ENCODE measurements around the gene TDP1. TPM values are rescaled to one million over a fixed set of nuclear protein-coding genes. Genes with fewer than 3 reads are reported as not detected.

Gene TDP1
- total RNA-seq, 2 donors from 2014 or later, result 50.0 to 77.9 TPM

DNA sequence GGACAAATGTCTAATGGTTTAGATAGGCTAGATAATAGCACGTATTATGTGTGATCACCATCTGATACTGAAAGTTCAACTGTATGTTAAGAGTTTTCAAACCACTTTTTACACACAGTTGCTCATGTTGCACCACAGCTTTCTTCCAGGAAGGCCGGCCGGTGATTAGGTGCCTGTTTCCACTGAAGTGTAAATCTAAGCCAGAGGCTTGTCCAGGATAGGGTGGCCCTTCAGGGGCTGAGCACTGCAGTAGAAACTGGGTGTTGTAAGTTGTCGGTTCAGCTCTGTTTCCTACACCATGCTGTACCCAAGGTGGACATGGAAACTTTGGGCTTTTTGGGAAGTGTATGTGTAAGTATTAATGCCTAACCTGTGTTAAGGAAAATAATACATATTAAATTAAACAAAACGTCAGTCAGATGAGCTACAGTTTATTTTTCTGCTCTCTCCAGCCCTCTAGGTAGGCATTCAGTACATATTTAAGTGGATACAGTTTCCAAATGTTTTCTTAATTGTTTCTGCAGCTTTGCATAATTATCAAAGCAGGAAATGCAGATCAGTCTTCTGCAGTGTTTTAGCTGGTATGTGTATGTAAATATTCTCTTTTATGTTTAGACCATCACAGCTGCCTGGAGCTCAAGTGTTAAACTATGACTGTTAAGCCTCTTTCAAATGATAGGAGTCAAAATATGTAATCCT, 30.9 kb downstream of the TDP1 start:
- H3K9me3 Mint-ChIP-seq, result no peaks in the 10 kb centered on the region

DNA sequence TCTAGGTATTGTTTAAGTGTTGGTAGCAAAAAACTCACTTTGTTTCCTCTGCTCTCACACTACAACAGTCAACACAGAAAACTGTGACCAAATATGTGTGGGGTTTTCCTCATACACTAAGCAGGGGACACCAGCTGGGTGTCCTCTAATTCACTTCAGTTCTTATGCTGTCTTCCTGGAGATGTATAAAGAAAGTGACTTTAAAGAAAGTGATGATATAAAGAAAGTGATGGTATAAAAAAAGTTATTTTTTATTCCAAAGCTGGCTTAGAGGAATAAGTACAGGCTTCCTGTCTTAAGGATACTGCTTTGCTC, 31.4 kb downstream of the TDP1 start:
- H3K27me3 Mint-ChIP-seq, result no peaks in the 10 kb centered on the region
- ATAC-seq, result no peak

More for the DNA sequence above, 30.9 kb downstream of the TDP1 start:
- H3K27ac Mint-ChIP-seq, result no peak overlapping the region
- H3K27me3 Mint-ChIP-seq, result no peaks in the 10 kb centered on the region
- peaks cover 15% of the 10 kb centered on the region for H3K36me3 Mint-ChIP-seq
- no peak overlapping the region for H3K4me3 Mint-ChIP-seq
- no peak for DNase-seq (ENCODE audit: low spot score)
- H3K4me1 Mint-ChIP-seq (ENCODE audit: low read depth in 2 of 2), result peaks cover 0 to 2% of the 10 kb centered on the region in 2 donors
- no peak for ATAC-seq

DNA sequence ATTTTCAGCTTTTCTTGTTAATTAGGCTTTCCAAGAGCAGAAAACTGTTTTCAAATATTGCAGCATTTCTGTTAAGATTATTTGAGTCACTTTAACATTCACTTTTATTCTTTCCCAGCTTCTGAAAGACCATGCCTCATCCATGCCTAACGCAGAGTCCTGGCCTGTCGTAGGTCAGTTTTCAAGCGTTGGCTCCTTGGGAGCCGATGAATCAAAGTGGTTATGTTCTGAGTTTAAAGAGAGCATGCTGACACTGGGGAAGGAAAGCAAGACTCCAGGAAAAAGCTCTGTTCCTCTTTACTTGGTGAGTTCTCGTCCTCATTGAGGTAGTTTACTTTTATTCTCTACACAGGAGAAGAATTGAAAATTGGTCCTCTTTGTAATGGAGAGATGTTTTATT, 33.1 kb downstream of the TDP1 start:
- Mint-ChIP-seq H3K27ac (no peak overlapping the region), H3K27me3 (no peaks in the 10 kb centered on the region), H3K9me3 (no peaks in the 10 kb centered on the region), H3K4me3 (no peak overlapping the region), H3K36me3 (peaks cover 19% of the 10 kb centered on the region), H3K4me1 (ENCODE audit: low read depth in 2 of 2) (peaks cover 0 to 2% of the 10 kb centered on the region in 2 donors)
- ATAC-seq, result no peak
- no peak for DNase-seq (ENCODE audit: low spot score)

More for the DNA sequence above, 31.4 kb downstream of the TDP1 start:
- Mint-ChIP-seq H3K36me3 (peaks cover 14% of the 10 kb centered on the region), H3K9me3 (no peaks in the 10 kb centered on the region), H3K27ac (no peak overlapping the region), H3K4me1 (ENCODE audit: low read depth in 2 of 2) (peaks cover 0 to 2% of the 10 kb centered on the region in 2 donors), H3K4me3 (no peak overlapping the region)
- DNase-seq (ENCODE audit: low spot score), result no peak

DNA sequence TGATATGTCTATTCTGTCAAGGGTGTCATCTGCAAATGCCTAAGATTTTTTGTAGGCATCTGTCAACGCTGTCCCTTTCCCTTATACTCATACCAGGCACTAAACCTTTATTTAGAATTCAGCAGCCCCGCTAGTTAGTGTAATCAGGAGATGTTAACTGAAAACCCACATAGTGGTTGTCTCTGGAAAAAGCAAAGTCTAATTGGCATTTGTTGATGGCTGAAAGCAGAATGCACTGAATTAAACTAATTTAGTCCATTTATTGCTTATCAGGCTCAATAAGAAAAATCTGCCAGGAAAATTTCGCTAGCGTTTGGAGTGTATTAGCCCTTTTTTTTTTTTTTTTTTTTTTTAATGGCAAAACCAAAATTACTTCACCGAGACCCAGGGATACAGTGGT, 34.5 kb downstream of the TDP1 start:
- H3K36me3 Mint-ChIP-seq, result peaks cover 28% of the 10 kb centered on the region
- no peak for DNase-seq (ENCODE audit: low spot score)
- no peak for ATAC-seq
- no peaks in the 10 kb centered on the region for H3K9me3 Mint-ChIP-seq
- H3K4me1 Mint-ChIP-seq (ENCODE audit: low read depth in 2 of 2), result no peaks in the 10 kb centered on the region
- no peaks in the 10 kb centered on the region for H3K27me3 Mint-ChIP-seq
- no peak overlapping the region for H3K4me3 Mint-ChIP-seq
- no peak overlapping the region for H3K27ac Mint-ChIP-seq

DNA sequence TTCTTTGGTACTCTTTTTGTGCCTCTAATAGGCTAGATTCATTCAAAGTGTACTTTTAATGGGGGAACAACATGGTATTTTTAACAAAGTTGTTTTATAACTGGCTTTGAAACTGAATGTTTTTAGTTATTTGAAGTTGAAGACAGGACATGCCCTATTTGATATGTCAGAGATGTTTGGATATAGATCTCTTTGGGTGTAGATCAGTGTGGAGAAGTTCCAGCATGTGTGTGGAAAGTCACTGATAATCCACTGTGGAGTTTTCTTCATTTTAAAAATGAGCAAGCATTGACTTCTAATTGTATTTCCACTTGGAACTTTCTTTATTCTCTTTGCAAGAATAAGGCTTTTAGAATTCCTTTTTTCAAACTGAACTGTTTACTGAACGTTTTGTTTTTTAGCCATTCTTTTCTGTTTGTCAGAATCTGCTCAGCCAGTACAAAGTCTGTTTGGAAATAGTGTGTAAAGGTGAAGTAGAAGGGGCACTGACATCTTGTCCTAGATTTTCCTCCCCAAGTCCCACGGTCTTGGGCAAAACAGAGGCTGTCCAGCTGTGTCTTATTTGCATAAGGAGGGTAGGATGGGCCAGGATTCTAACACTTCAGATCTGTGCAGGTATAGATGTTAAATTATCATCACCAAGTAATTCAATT, 35.0 kb downstream of the TDP1 start:
- Mint-ChIP-seq H3K4me3 (no peak overlapping the region), H3K27me3 (no peaks in the 10 kb centered on the region), H3K4me1 (ENCODE audit: low read depth in 2 of 2) (no peaks in the 10 kb centered on the region), H3K27ac (no peak overlapping the region), H3K36me3 (peaks cover 33% of the 10 kb centered on the region), H3K9me3 (no peaks in the 10 kb centered on the region)
- ATAC-seq (no peak), DNase-seq (ENCODE audit: low spot score) (no peak)

DNA sequence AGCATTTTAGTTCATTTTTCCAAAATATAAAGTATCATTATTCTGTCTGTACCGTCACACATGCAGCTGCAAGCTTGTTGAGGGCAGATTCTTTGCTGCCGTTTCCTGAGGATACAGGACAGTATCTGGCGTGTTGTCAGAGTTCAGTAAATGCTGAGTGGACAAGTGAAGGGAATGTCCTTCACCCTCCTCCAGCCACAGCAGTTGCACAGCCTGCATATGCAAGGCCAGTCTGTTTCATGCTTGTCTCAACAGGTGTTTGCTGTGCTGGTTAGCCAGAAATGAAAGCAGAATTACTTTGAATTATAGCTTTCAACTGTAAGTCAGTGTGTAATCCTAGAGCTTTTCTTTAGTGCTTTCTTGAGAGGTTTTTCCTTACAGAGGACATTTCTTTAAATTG, 36.5 kb downstream of the TDP1 start:
- no peaks in the 10 kb centered on the region for H3K4me1 Mint-ChIP-seq (ENCODE audit: low read depth in 2 of 2)
- ATAC-seq, result no peak
- no peak overlapping the region for H3K27ac Mint-ChIP-seq
- peaks cover 45% of the 10 kb centered on the region for H3K36me3 Mint-ChIP-seq
- H3K27me3 Mint-ChIP-seq, result no peaks in the 10 kb centered on the region
- H3K9me3 Mint-ChIP-seq, result no peaks in the 10 kb centered on the region
- no peak overlapping the region for H3K4me3 Mint-ChIP-seq
- no peak for DNase-seq (ENCODE audit: low spot score)

DNA sequence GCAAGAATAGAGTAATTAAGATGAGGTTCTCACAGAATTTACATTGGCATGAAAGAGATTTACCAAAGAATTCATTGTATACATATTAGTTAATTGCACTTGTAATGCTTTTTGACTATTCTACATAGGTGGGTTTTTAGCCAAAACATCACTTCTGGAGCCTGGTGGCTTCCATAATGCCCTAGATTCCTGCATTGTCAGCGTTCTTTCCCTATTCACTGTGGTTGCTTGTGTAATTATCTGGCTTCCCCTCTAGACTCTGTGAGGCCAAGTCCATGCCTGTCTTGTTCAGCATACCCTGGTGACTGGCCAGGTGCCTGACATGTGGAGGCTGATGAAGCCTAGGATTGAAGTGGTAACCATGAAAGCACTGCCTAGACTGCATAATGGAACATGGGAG, 41.2 kb downstream of the TDP1 start:
- Mint-ChIP-seq H3K9me3 (no peaks in the 10 kb centered on the region), H3K27ac (no peak overlapping the region), H3K36me3 (peaks cover 34% of the 10 kb centered on the region), H3K4me3 (no peak overlapping the region), H3K27me3 (no peaks in the 10 kb centered on the region), H3K4me1 (ENCODE audit: low read depth in 2 of 2) (no peaks in the 10 kb centered on the region)
- DNase-seq (ENCODE audit: low spot score) (no peak), ATAC-seq (no peak)

DNA sequence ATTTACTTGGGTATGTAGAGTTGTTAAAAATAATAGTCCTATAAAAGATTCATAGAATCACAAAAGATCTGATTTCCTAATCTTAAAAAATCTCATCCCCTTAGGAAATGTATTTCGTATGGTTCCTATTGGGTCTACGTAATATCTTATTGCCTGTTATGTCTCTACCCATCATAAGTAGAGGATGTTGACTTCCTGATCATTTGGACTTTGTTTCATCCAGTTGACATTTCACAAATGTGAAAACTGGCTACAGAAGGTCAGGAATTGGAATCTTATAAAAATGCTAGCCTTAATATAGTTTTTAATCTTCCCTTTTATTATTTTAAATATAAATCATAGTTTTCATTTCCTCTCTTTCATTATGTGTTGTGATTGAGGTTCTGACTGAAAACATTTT, 45.2 kb downstream of the TDP1 start:
- ATAC-seq (no peak), DNase-seq (ENCODE audit: low spot score) (no peak)
- Mint-ChIP-seq H3K9me3 (no peaks in the 10 kb centered on the region), H3K36me3 (peaks cover 25% of the 10 kb centered on the region), H3K4me1 (ENCODE audit: low read depth in 2 of 2) (peaks cover 22 to 24% of the 10 kb centered on the region in 2 donors), H3K27me3 (no peaks in the 10 kb centered on the region), H3K4me3 (no peak overlapping the region), H3K27ac (no peak overlapping the region)

DNA sequence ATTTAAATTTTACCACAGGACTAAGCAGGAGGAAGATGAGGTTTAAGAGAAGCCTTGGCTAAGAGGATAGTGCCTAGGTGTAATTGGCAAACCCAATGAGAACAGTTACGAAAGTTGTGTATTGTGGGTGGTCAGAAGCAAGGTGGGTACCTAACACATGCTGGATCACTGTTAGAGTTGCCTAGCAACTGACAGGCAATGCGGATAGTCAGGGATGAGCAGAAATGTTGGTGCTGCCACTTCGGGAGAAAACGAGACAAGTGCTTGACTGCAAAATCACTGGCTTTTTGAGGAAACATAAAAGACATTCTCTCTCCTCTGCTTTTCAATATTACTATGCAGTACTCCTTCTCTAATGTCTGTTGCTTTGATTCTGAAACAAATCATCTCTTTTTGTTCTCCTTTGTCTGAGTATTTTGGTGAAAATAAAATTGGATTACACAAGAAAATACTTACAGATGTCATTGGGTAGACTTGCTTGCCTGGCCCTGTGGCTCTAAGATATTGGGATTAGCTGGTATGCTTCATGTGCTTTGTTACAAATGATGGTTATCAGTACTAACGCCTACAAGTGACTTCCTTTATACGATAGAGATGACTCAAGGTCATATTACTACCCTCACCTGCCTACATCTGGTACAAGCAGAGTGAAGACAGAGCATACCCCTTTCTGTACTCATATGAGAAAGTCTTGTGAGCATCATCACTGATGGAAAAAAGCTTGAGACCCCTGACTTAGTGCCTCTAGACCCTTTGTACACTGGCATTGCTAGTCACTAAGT, 48.0 kb downstream of the TDP1 start:
- H3K9me3 Mint-ChIP-seq, result no peaks in the 10 kb centered on the region
- no peak for ATAC-seq
- no peaks in the 10 kb centered on the region for H3K27me3 Mint-ChIP-seq
- H3K36me3 Mint-ChIP-seq, result peaks cover 24% of the 10 kb centered on the region
- H3K27ac Mint-ChIP-seq, result no peak overlapping the region
- no peak for DNase-seq (ENCODE audit: low spot score)
- no peak overlapping the region for H3K4me3 Mint-ChIP-seq
- H3K4me1 Mint-ChIP-seq (ENCODE audit: low read depth in 2 of 2), result peaks cover 30 to 34% of the 10 kb centered on the region in 2 donors

DNA sequence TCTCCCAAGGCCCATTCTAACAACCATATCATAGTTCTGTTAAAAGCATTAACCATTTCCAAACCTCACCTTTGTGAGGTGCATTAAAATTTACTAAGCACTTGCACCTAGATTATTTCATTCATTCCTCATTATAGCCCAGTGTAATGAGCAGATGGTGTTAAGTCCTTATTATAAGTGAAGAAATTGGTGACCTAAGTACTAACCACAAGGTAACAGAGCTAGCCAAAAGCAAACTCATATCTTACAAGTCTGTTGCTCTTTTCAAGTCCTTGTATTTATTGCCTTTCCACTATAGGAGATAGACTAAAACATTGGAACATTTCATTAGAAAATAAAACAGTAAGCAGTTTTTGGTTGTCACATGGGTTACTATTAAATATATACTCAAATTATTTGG, 49.7 kb downstream of the TDP1 start:
- no peak overlapping the region for H3K27ac Mint-ChIP-seq
- no peak for ATAC-seq

DNA sequence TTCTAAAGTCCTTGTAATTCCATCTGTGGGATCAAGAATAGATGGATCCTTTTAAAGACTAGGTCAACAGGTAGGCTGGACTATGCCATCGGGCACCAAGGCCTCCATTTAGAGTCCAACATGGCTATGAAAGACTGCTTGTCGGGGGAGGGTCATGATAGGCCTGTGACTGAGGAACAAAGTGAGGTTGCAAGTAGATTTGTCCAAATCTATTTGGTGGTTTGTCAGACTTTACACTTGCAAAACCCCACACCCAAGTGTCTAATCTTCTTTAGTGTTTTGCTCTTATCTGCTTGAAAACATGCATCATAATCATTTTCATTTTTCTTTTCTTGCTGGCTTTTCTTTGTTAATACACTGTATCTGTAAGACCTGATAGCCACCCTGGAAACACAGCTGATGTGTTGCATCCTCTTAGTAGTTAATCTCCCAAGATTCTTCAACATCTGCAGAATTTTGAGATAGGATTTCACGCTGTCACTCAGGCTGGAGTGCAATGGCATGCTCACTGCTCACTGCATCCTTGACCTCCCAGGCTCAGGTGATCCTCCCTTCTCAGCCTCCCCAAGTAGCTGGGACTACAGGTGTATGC, 50.3 kb downstream of the TDP1 start:
- no peak for ATAC-seq
- H3K27me3 Mint-ChIP-seq, result no peaks in the 10 kb centered on the region
- H3K9me3 Mint-ChIP-seq, result no peaks in the 10 kb centered on the region
- peak overlapping the region; percentile 16 for H3K4me3 Mint-ChIP-seq
- DNase-seq (ENCODE audit: low spot score), result no peak
- peak overlapping the region in 1 of 2 donors; percentile 12 for H3K27ac Mint-ChIP-seq
- H3K4me1 Mint-ChIP-seq (ENCODE audit: low read depth in 2 of 2), result peaks cover 30 to 34% of the 10 kb centered on the region in 2 donors
- H3K36me3 Mint-ChIP-seq, result peaks cover 35% of the 10 kb centered on the region

More for the DNA sequence above, 49.7 kb downstream of the TDP1 start:
- Mint-ChIP-seq H3K36me3 (peaks cover 32% of the 10 kb centered on the region), H3K4me3 (no peak overlapping the region), H3K9me3 (no peaks in the 10 kb centered on the region), H3K4me1 (ENCODE audit: low read depth in 2 of 2) (peaks cover 30 to 34% of the 10 kb centered on the region in 2 donors), H3K27me3 (no peaks in the 10 kb centered on the region)
- no peak for DNase-seq (ENCODE audit: low spot score)

DNA sequence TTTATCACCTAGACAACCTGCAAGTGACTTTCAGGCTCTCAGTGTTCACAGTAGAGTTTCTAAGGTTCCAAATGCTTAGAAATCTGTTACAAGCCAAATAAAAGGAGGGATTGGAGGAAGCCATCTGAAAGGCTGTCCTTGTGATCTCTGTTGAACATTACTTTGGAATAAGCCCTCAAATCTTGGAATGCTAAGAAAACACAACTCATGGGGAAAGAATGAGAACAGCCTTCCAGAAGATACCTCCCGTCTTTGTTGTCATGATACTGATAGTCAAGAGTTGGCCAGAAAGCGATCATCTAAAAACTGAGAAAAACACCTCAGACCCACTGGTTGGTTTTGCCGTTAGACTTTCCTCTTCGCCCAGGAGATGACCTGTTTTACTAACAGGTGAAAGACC, 61.6 kb downstream of the TDP1 start:
- no peaks in the 10 kb centered on the region for H3K9me3 Mint-ChIP-seq
- peaks cover 7 to 9% of the 10 kb centered on the region in 2 donors for H3K4me1 Mint-ChIP-seq (ENCODE audit: low read depth in 2 of 2)
- H3K4me3 Mint-ChIP-seq, result no peak overlapping the region
- H3K27ac Mint-ChIP-seq, result no peak overlapping the region
- H3K27me3 Mint-ChIP-seq, result no peaks in the 10 kb centered on the region
- no peak for ATAC-seq
- H3K36me3 Mint-ChIP-seq, result peaks cover 41% of the 10 kb centered on the region
- no peak for DNase-seq (ENCODE audit: low spot score)

DNA sequence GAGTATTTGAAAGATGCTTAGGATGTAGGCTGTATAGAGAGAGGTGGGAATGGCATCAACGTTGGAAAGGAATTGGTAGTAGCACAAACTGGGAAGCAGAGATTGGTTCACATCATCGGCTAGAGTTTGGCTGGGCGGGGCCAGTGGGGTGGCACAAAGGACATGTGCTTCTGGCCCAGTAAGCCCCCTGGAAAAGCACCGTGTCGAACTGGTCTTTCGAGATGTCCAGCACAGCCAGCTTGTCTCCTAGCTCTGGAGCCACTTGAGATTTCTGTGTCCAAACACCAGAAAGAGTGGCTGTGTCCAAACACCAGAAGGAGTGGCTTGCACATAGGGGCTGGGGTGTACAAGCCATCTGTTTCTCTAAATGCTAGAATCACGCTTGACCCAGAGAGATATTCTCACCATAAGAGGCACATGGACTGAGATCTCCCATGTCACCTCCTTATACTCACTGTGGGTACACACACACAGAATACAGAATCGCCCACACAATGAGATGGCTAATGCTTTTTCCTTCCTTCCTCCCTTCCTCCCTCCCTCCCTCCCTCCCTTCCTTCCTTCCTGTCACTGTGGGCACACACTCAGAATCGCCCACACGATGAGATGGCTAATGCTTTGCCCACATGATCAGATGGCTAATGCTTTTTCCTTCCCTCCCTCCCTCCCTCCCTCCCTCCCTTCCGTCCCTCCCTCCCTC, 64.2 kb downstream of the TDP1 start:
- H3K27ac Mint-ChIP-seq, result peak overlapping the region in 1 of 2 donors; percentile 71
- no peak for DNase-seq (ENCODE audit: low spot score)
- no peaks in the 10 kb centered on the region for H3K9me3 Mint-ChIP-seq
- peaks cover 47% of the 10 kb centered on the region for H3K36me3 Mint-ChIP-seq
- H3K4me1 Mint-ChIP-seq (ENCODE audit: low read depth in 2 of 2), result peaks cover 7 to 9% of the 10 kb centered on the region in 2 donors
- H3K27me3 Mint-ChIP-seq, result no peaks in the 10 kb centered on the region
- ATAC-seq, result no peak
- H3K4me3 Mint-ChIP-seq, result no peak overlapping the region

Measured in natural killer cell treated with Interleukin-12 subunit alpha and Interleukin-12 subunit beta and Interleukin-15 and Interleukin-18, amount 100 ng/mL, for 72 hours (primary cell).